ENCODE data around the gene PLXNC1.

PLXNC1 gene

GRCh38 chr12:94135896-94136295 lies 12.5 kb upstream of the PLXNC1 start:
- DNase-seq: no peak

GRCh38 chr12:94139816-94140215 lies 8.6 kb upstream of the PLXNC1 start:
- DNase-seq: no peak

- no peak for DNase-seq
These were observed 7.8 kb upstream of the PLXNC1 start for GRCh38 chr12:94140556-94140955.

GRCh38 chr12:94141004-94141764 lies 7.2 kb upstream of the PLXNC1 start:
- no peak for DNase-seq

- no peak for DNase-seq
These were observed 6.5 kb upstream of the PLXNC1 start for GRCh38 chr12:94141892-94142291.

GRCh38 chr12:94143438-94143837 lies 4.9 kb upstream of the PLXNC1 start:
- DNase-seq: no peak

GRCh38 chr12:94143951-94144350 lies 4.4 kb upstream of the PLXNC1 start:
- no peak for DNase-seq

- DNase-seq: no peak
These were observed 3.6 kb upstream of the PLXNC1 start for GRCh38 chr12:94144781-94145180.

- DNase-seq: peak in 1 of 2 experiments; percentile 33
These were observed 3.0 kb upstream of the PLXNC1 start for GRCh38 chr12:94145191-94145983.

GRCh38 chr12:94146166-94146936 lies 2.0 kb upstream of the PLXNC1 start:
- DNase-seq: no peak

- no peak for DNase-seq
These were observed 888 bp upstream of the PLXNC1 start for GRCh38 chr12:94147387-94147990.

- DNase-seq: no peak
These were observed 352 bp downstream of the PLXNC1 start for GRCh38 chr12:94148739-94149118.

- no peak for DNase-seq
These were observed 873 bp downstream of the PLXNC1 start for GRCh38 chr12:94149119-94149780.

GRCh38 chr12:94149781-94150239 lies 1.4 kb downstream of the PLXNC1 start:
- no peak for DNase-seq

GRCh38 chr12:94150240-94151121 lies 2.1 kb downstream of the PLXNC1 start:
- DNase-seq: peak in 1 of 2 experiments; percentile 52

- DNase-seq: peak in 1 of 2 experiments; percentile 35
These were observed 3.2 kb downstream of the PLXNC1 start for GRCh38 chr12:94151582-94151981.

- peak in 1 of 2 experiments; percentile 48 for DNase-seq
These were observed 4.1 kb downstream of the PLXNC1 start for GRCh38 chr12:94152292-94153078.

GRCh38 chr12:94157181-94157580 lies 8.8 kb downstream of the PLXNC1 start:
- DNase-seq: no peak

GRCh38 chr12:94157981-94158411 lies 9.6 kb downstream of the PLXNC1 start:
- DNase-seq: peak in 1 of 2 experiments; percentile 18

GRCh38 chr12:94158666-94159065 lies 10.3 kb downstream of the PLXNC1 start:
- no peak for DNase-seq

Measured in cerebellar nuclear complex (tissue), 1 donor.